Measurements from ENCODE around the gene SMC6.

DNA sequence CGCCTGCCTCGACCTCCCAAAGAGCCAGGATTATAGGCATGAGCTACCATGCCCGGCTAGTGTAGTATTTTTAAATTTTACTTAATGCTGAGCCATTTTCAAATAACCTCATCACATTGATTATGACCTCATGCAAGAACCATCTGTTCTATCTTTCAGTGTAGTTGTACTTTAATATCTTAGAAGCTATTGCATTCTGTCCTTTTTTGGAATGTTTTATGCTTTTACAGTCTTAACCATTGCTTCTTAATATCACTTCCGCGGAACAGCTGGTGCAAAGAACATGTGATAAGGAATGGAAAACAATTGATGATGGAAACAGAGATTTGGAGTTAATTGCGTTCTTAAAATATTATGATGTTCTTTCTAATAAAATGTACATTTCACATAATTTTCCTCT, 3.1 kb upstream of the SMC6 start:
- TF ChIP-seq, protein P1, sequence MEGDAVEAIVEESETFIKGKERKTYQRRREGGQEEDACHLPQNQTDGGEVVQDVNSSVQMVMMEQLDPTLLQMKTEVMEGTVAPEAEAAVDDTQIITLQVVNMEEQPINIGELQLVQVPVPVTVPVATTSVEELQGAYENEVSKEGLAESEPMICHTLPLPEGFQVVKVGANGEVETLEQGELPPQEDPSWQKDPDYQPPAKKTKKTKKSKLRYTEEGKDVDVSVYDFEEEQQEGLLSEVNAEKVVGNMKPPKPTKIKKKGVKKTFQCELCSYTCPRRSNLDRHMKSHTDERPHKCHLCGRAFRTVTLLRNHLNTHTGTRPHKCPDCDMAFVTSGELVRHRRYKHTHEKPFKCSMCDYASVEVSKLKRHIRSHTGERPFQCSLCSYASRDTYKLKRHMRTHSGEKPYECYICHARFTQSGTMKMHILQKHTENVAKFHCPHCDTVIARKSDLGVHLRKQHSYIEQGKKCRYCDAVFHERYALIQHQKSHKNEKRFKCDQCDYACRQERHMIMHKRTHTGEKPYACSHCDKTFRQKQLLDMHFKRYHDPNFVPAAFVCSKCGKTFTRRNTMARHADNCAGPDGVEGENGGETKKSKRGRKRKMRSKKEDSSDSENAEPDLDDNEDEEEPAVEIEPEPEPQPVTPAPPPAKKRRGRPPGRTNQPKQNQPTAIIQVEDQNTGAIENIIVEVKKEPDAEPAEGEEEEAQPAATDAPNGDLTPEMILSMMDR (IDR thresholded peaks at IDR 0.05 in 2 of 3, conservative IDR thresholded peaks at IDR 0.05 in 1 of 3; ENCODE audit: control insufficient read depth in 2 of 3, extremely low read depth in 1 of 3, insufficient read depth in 1 of 3, low read depth in 3 of 3, low read length in 3 of 3): no peak
- TF ChIP-seq, protein P2, sequence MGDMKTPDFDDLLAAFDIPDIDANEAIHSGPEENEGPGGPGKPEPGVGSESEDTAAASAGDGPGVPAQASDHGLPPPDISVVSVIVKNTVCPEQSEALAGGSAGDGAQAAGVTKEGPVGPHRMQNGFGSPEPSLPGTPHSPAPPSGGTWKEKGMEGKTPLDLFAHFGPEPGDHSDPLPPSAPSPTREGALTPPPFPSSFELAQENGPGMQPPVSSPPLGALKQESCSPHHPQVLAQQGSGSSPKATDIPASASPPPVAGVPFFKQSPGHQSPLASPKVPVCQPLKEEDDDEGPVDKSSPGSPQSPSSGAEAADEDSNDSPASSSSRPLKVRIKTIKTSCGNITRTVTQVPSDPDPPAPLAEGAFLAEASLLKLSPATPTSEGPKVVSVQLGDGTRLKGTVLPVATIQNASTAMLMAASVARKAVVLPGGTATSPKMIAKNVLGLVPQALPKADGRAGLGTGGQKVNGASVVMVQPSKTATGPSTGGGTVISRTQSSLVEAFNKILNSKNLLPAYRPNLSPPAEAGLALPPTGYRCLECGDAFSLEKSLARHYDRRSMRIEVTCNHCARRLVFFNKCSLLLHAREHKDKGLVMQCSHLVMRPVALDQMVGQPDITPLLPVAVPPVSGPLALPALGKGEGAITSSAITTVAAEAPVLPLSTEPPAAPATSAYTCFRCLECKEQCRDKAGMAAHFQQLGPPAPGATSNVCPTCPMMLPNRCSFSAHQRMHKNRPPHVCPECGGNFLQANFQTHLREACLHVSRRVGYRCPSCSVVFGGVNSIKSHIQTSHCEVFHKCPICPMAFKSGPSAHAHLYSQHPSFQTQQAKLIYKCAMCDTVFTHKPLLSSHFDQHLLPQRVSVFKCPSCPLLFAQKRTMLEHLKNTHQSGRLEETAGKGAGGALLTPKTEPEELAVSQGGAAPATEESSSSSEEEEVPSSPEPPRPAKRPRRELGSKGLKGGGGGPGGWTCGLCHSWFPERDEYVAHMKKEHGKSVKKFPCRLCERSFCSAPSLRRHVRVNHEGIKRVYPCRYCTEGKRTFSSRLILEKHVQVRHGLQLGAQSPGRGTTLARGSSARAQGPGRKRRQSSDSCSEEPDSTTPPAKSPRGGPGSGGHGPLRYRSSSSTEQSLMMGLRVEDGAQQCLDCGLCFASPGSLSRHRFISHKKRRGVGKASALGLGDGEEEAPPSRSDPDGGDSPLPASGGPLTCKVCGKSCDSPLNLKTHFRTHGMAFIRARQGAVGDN (IDR thresholded peaks at IDR 0.05): no peak
- TF ChIP-seq GABPA (IDR thresholded peaks at IDR 0.05; ENCODE audit: low read depth) (no peak), BACH1 (IDR thresholded peaks at IDR 0.05; ENCODE audit: borderline replicate concordance) (no peak), NR2C2 (IDR thresholded peaks at IDR 0.05; ENCODE audit: borderline replicate concordance, control insufficient read depth, insufficient read length, low read depth) (no peak), RELA (IDR thresholded peaks at IDR 0.05; ENCODE audit: borderline replicate concordance, partially characterized antibody) (no peak), POLR2A (IDR thresholded peaks at IDR 0.05; ENCODE audit: low read depth, low read length) (no peak), CEBPB (IDR thresholded peaks at IDR 0.05; ENCODE audit: borderline replicate concordance in 1 of 2, low read depth in 2 of 2, low read length in 2 of 2) (no peak), ATF7 (IDR thresholded peaks at IDR 0.05; ENCODE audit: low read depth) (0 out of 2 replicates have a peak, but pooled peaks have one; percentile 15), JUNB (IDR thresholded peaks at IDR 0.05) (no peak), DPF2 (IDR thresholded peaks at IDR 0.05) (no peak), EZH2 (IDR thresholded peaks at IDR 0.05; ENCODE audit: borderline replicate concordance, control insufficient read depth, low read depth, low read length) (no peak)
- TF ChIP-seq, protein P3, sequence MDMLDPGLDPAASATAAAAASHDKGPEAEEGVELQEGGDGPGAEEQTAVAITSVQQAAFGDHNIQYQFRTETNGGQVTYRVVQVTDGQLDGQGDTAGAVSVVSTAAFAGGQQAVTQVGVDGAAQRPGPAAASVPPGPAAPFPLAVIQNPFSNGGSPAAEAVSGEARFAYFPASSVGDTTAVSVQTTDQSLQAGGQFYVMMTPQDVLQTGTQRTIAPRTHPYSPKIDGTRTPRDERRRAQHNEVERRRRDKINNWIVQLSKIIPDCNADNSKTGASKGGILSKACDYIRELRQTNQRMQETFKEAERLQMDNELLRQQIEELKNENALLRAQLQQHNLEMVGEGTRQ (IDR thresholded peaks at IDR 0.05; ENCODE audit: borderline replicate concordance, low read depth, low read length): no peak
- TF ChIP-seq, protein P4, sequence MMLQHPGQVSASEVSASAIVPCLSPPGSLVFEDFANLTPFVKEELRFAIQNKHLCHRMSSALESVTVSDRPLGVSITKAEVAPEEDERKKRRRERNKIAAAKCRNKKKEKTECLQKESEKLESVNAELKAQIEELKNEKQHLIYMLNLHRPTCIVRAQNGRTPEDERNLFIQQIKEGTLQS (IDR thresholded peaks at IDR 0.05; ENCODE audit: borderline replicate concordance, extremely low read depth, low read depth, low read length): no peak
